ENCODE results near the gene KCNJ6.

KCNJ6 gene

DNA sequence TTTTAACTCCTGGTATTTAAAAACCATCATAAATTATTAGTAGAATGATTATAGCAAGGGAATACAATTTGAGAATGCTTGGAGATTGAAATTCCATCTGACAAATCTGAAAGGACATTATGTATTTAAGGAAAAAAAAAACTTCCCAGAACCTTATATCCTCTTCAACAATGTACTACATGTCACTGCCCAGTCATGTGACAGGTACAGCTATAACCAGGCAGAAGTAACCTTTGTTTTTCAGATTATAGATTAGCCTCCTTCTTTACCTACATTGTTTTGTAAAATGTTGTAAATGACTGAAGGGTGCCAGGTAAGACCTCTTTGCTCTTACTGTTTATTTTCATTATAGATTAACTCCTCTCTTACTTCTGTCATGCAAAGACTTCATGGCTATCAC lies 96.9 kb downstream of the KCNJ6 start (continued):
- TF ChIP-seq ISL1 (CRISPR knock-in tag; IDR thresholded peaks at IDR 0.05) (no peak), TOX (CRISPR knock-in tag; IDR thresholded peaks at IDR 0.05; ENCODE audit: borderline replicate concordance) (no peak), TCF4 (CRISPR knock-in tag; IDR thresholded peaks at IDR 0.05; ENCODE audit: borderline replicate concordance) (no peak)
- TF ChIP-seq, protein P1, sequence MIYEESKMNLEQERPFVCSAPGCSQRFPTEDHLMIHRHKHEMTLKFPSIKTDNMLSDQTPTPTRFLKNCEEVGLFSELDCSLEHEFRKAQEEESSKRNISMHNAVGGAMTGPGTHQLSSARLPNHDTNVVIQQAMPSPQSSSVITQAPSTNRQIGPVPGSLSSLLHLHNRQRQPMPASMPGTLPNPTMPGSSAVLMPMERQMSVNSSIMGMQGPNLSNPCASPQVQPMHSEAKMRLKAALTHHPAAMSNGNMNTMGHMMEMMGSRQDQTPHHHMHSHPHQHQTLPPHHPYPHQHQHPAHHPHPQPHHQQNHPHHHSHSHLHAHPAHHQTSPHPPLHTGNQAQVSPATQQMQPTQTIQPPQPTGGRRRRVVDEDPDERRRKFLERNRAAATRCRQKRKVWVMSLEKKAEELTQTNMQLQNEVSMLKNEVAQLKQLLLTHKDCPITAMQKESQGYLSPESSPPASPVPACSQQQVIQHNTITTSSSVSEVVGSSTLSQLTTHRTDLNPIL (CRISPR knock-in tag; IDR thresholded peaks at IDR 0.05; ENCODE audit: low read depth) = no peak
- TF ChIP-seq, protein P2, sequence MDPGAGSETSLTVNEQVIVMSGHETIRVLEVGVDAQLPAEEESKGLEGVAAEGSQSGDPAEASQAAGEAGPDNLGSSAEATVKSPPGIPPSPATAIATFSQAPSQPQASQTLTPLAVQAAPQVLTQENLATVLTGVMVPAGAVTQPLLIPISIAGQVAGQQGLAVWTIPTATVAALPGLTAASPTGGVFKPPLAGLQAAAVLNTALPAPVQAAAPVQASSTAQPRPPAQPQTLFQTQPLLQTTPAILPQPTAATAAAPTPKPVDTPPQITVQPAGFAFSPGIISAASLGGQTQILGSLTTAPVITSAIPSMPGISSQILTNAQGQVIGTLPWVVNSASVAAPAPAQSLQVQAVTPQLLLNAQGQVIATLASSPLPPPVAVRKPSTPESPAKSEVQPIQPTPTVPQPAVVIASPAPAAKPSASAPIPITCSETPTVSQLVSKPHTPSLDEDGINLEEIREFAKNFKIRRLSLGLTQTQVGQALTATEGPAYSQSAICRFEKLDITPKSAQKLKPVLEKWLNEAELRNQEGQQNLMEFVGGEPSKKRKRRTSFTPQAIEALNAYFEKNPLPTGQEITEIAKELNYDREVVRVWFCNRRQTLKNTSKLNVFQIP (CRISPR knock-in tag; IDR thresholded peaks at IDR 0.05; ENCODE audit: borderline replicate concordance, low read depth) = no peak

DNA sequence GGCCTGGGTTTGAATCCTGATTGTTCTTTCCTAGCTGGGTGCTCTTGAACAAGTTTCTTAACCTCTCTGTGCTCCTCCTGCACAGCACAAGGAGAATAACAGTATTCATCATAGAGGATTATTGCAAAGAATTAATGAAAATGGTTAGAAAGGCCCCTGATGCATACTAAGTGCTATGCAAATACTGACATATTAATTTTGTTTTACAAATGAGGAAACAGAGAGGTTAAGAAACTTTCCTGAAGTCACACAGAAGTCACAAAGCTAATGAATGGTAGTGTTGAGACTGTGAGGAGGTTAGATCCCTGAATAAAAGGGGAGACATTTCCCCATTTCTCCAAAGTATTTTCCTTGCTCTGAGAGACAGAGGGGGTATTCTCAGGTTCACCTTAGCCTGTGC lies 99.0 kb downstream of the KCNJ6 start:
- TF ChIP-seq ZFP30 (CRISPR knock-in tag; IDR thresholded peaks at IDR 0.05) = no peak
- TF ChIP-seq, protein P2 (CRISPR knock-in tag; IDR thresholded peaks at IDR 0.05; ENCODE audit: borderline replicate concordance, low read depth) = no peak
- TF ChIP-seq, protein P1 (CRISPR knock-in tag; IDR thresholded peaks at IDR 0.05; ENCODE audit: low read depth) = no peak
- no peak for TF ChIP-seq RARB (CRISPR knock-in tag; IDR thresholded peaks at IDR 0.05)
- TF ChIP-seq ZFP3 (CRISPR knock-in tag; IDR thresholded peaks at IDR 0.05) = no peak
- no peak for TF ChIP-seq SNAI2 (CRISPR knock-in tag; IDR thresholded peaks at IDR 0.05)
- TF ChIP-seq ZNF70 (CRISPR knock-in tag; IDR thresholded peaks at IDR 0.05) = no peak
- no peak for ATAC-seq

DNA sequence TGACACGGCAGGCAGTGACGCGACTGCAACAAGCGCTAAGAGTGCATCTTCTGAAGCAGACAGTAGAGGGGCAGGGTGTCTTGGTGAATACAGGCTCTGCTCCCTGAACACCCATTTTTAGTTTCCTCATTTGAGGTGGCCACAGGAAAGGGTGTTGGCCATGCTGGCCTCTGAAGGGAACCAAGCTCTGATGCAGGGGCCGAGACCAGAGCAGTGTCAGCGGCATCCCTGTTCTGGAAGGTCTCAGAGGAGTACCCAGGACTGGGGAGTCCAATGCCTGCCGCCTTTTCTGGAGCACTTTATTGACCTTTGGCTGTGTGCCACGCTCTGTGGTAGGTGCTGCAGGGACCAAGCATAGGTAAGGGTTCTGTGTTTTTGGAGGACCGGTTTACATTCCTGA lies 100.4 kb downstream of the KCNJ6 start:
- TF ChIP-seq OSR1 (CRISPR knock-in tag; IDR thresholded peaks at IDR 0.05) = no peak
- TF ChIP-seq TCF4 (CRISPR knock-in tag; IDR thresholded peaks at IDR 0.05; ENCODE audit: borderline replicate concordance) = no peak
- TF ChIP-seq ZNF565 (CRISPR knock-in tag; conservative IDR thresholded peaks at IDR 0.05; ENCODE audit: low read depth) = no peak
- TF ChIP-seq SNAI2 (CRISPR knock-in tag; IDR thresholded peaks at IDR 0.05) = no peak
- TF ChIP-seq ESRRG (CRISPR knock-in tag; IDR thresholded peaks at IDR 0.05) = no peak
- TF ChIP-seq, protein P3, sequence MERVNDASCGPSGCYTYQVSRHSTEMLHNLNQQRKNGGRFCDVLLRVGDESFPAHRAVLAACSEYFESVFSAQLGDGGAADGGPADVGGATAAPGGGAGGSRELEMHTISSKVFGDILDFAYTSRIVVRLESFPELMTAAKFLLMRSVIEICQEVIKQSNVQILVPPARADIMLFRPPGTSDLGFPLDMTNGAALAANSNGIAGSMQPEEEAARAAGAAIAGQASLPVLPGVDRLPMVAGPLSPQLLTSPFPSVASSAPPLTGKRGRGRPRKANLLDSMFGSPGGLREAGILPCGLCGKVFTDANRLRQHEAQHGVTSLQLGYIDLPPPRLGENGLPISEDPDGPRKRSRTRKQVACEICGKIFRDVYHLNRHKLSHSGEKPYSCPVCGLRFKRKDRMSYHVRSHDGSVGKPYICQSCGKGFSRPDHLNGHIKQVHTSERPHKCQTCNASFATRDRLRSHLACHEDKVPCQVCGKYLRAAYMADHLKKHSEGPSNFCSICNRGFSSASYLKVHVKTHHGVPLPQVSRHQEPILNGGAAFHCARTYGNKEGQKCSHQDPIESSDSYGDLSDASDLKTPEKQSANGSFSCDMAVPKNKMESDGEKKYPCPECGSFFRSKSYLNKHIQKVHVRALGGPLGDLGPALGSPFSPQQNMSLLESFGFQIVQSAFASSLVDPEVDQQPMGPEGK (CRISPR knock-in tag; IDR thresholded peaks at IDR 0.05; ENCODE audit: borderline replicate concordance) = no peak
- TF ChIP-seq, protein P4, sequence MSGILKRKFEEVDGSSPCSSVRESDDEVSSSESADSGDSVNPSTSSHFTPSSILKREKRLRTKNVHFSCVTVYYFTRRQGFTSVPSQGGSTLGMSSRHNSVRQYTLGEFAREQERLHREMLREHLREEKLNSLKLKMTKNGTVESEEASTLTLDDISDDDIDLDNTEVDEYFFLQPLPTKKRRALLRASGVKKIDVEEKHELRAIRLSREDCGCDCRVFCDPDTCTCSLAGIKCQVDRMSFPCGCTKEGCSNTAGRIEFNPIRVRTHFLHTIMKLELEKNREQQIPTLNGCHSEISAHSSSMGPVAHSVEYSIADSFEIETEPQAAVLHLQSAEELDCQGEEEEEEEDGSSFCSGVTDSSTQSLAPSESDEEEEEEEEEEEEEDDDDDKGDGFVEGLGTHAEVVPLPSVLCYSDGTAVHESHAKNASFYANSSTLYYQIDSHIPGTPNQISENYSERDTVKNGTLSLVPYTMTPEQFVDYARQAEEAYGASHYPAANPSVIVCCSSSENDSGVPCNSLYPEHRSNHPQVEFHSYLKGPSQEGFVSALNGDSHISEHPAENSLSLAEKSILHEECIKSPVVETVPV (CRISPR knock-in tag; IDR thresholded peaks at IDR 0.05) = no peak
- no peak for TF ChIP-seq RARB (CRISPR knock-in tag; IDR thresholded peaks at IDR 0.05)
- TF ChIP-seq GLIS3 (CRISPR knock-in tag; IDR thresholded peaks at IDR 0.05) = no peak
- no peak for TF ChIP-seq PPARA (CRISPR knock-in tag; IDR thresholded peaks at IDR 0.05; ENCODE audit: borderline replicate concordance)
- TF ChIP-seq, protein P5, sequence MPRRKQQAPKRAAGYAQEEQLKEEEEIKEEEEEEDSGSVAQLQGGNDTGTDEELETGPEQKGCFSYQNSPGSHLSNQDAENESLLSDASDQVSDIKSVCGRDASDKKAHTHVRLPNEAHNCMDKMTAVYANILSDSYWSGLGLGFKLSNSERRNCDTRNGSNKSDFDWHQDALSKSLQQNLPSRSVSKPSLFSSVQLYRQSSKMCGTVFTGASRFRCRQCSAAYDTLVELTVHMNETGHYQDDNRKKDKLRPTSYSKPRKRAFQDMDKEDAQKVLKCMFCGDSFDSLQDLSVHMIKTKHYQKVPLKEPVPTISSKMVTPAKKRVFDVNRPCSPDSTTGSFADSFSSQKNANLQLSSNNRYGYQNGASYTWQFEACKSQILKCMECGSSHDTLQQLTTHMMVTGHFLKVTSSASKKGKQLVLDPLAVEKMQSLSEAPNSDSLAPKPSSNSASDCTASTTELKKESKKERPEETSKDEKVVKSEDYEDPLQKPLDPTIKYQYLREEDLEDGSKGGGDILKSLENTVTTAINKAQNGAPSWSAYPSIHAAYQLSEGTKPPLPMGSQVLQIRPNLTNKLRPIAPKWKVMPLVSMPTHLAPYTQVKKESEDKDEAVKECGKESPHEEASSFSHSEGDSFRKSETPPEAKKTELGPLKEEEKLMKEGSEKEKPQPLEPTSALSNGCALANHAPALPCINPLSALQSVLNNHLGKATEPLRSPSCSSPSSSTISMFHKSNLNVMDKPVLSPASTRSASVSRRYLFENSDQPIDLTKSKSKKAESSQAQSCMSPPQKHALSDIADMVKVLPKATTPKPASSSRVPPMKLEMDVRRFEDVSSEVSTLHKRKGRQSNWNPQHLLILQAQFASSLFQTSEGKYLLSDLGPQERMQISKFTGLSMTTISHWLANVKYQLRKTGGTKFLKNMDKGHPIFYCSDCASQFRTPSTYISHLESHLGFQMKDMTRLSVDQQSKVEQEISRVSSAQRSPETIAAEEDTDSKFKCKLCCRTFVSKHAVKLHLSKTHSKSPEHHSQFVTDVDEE (CRISPR knock-in tag; IDR thresholded peaks at IDR 0.05) = no peak
- TF ChIP-seq ARNTL (CRISPR knock-in tag; IDR thresholded peaks at IDR 0.05; ENCODE audit: borderline replicate concordance, low read depth) = no peak
- no peak for TF ChIP-seq CSDC2 (CRISPR knock-in tag; IDR thresholded peaks at IDR 0.05)
- TF ChIP-seq, protein P2 (CRISPR knock-in tag; IDR thresholded peaks at IDR 0.05; ENCODE audit: borderline replicate concordance, low read depth) = no peak
- no peak for TF ChIP-seq ZC3H10 (CRISPR knock-in tag; IDR thresholded peaks at IDR 0.05)
- TF ChIP-seq ISL1 (CRISPR knock-in tag; IDR thresholded peaks at IDR 0.05) = no peak
- TF ChIP-seq ZNF70 (CRISPR knock-in tag; IDR thresholded peaks at IDR 0.05) = no peak
- TF ChIP-seq BACH2 (CRISPR knock-in tag; IDR thresholded peaks at IDR 0.05; ENCODE audit: borderline replicate concordance) = no peak
- TF ChIP-seq, protein P1 (CRISPR knock-in tag; IDR thresholded peaks at IDR 0.05; ENCODE audit: low read depth) = no peak
- TF ChIP-seq ZFP3 (CRISPR knock-in tag; IDR thresholded peaks at IDR 0.05) = no peak
- ATAC-seq = no peak

Data from SK-N-SH treated with all-trans-retinoic acid at 6 μM for 48 hours (cell line).